Stomach smooth muscle (tissue), 2 donors: Measurements from ENCODE around the gene C1orf174.

ENCODE experiments used
- H3K27ac ChIP-seq: one replicate; pipeline ENCODE4 v1.7.0; 2013; ENCODE audit warnings: mild to moderate bottlenecking, low read length, inconsistent platforms
- H3K27me3 ChIP-seq, 2 donors: one replicate each; pipeline ENCODE4 v1.7.0; 2013; ENCODE audit warnings: low read length in 2 of 2; ENCODE audit not compliant: insufficient read depth in 2 of 2, control insufficient read depth in 1 of 2
- H3K36me3 ChIP-seq, 2 donors: one replicate each; pipeline ENCODE4 v1.7.0; 2013; ENCODE audit warnings: low read length in 2 of 2; ENCODE audit not compliant: control insufficient read depth in 2 of 2, insufficient read depth in 2 of 2
- H3K4me1 ChIP-seq: one replicate; pipeline ENCODE4 v1.7.0; 2013; ENCODE audit warnings: low read length; ENCODE audit not compliant: control insufficient read depth, insufficient read depth
- H3K4me3 ChIP-seq, 2 donors: one replicate each; pipeline ENCODE4 v1.7.0; 2013; ENCODE audit warnings: low read length in 2 of 2
- H3K9ac ChIP-seq, 2 donors: one replicate each; pipeline ENCODE4 v1.7.0; 2013; ENCODE audit warnings: low read length in 2 of 2, mild to moderate bottlenecking in 1 of 2
- H3K9me3 ChIP-seq, 2 donors: one replicate each; pipeline ENCODE4 v1.7.0; 2013; ENCODE audit warnings: low read length in 2 of 2; ENCODE audit not compliant: control insufficient read depth in 2 of 2
- donor health status: healthy.
- donor health status: Pancreatic carcinoma.

The C1orf174 gene

GRCh38 chr1:3908886-3909517 lies 8.9 kb upstream of the C1orf174 start:
- Histone ChIP-seq H3K9ac (no peak overlapping the region), H3K27ac (no peak overlapping the region), H3K27me3 (peaks cover 8 to 21% of the 10 kb centered on the region in 2 donors), H3K4me3 (no peak overlapping the region), H3K36me3 (no peaks in the 10 kb centered on the region), H3K9me3 (no peaks in the 10 kb centered on the region), H3K4me1 (no peaks in the 10 kb centered on the region)

GRCh38 chr1:3907621-3908165 lies 7.6 kb upstream of the C1orf174 start:
- Histone ChIP-seq H3K4me3 (no peak overlapping the region), H3K4me1 (peaks cover 2% of the 10 kb centered on the region), H3K9ac (no peak overlapping the region), H3K9me3 (no peaks in the 10 kb centered on the region), H3K27ac (no peak overlapping the region), H3K36me3 (no peaks in the 10 kb centered on the region), H3K27me3 (peaks cover 8 to 18% of the 10 kb centered on the region in 2 donors)

GRCh38 chr1:3907031-3907534 lies 7.0 kb upstream of the C1orf174 start:
- Histone ChIP-seq H3K9ac (no peak overlapping the region), H3K4me3 (no peak overlapping the region), H3K9me3 (no peaks in the 10 kb centered on the region), H3K36me3 (no peaks in the 10 kb centered on the region), H3K27ac (no peak overlapping the region), H3K27me3 (peaks cover 6 to 16% of the 10 kb centered on the region in 2 donors), H3K4me1 (peaks cover 2% of the 10 kb centered on the region)

DNA sequence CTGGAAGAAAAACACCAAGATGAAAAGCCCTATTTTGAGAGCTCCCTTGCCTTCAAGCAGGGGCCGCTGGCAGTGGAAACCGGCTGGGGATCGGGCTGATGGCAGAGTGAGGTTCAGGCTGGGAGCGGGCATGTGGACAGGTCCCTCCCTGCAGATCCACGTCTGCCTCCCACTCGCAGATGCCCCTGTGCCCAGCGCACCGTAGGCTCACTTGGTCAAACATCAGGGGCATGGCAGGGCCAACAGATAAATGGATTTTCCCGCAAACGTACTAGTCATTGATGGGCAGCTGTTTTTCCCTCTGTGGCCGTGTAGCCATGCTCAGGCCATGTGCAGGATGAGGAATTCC lies 6.6 kb upstream of the C1orf174 start:
- H3K9me3 ChIP-seq = no peaks in the 10 kb centered on the region

GRCh38 chr1:3905953-3906671 lies 6.0 kb upstream of the C1orf174 start:
- no peak overlapping the region for H3K27ac ChIP-seq
- H3K27me3 ChIP-seq = peaks cover 0 to 14% of the 10 kb centered on the region in 2 donors
- no peaks in the 10 kb centered on the region for H3K9me3 ChIP-seq
- H3K4me1 ChIP-seq = peaks cover 2% of the 10 kb centered on the region
- no peak overlapping the region for H3K9ac ChIP-seq
- no peak overlapping the region for H3K4me3 ChIP-seq
- no peaks in the 10 kb centered on the region for H3K36me3 ChIP-seq

More for the DNA sequence above, 6.6 kb upstream of the C1orf174 start:
- no peak overlapping the region for H3K9ac ChIP-seq
- no peaks in the 10 kb centered on the region for H3K36me3 ChIP-seq
- H3K27me3 ChIP-seq = peaks cover 1 to 16% of the 10 kb centered on the region in 2 donors
- H3K4me1 ChIP-seq = peaks cover 2% of the 10 kb centered on the region
- no peak overlapping the region for H3K4me3 ChIP-seq
- H3K27ac ChIP-seq = no peak overlapping the region

GRCh38 chr1:3905266-3905952 lies 5.3 kb upstream of the C1orf174 start:
- H3K4me1 ChIP-seq = peaks cover 2% of the 10 kb centered on the region
- peaks cover 0 to 9% of the 10 kb centered on the region in 2 donors for H3K27me3 ChIP-seq
- H3K9me3 ChIP-seq = no peaks in the 10 kb centered on the region
- H3K9ac ChIP-seq = no peak overlapping the region
- no peaks in the 10 kb centered on the region for H3K36me3 ChIP-seq
- no peak overlapping the region for H3K27ac ChIP-seq
- H3K4me3 ChIP-seq = no peak overlapping the region

- H3K4me1 ChIP-seq = peaks cover 3% of the 10 kb centered on the region
- no peaks in the 10 kb centered on the region for H3K9me3 ChIP-seq
- H3K4me3 ChIP-seq = no peak overlapping the region
- H3K27me3 ChIP-seq = peaks cover 0 to 4% of the 10 kb centered on the region in 2 donors
- H3K36me3 ChIP-seq = no peaks in the 10 kb centered on the region
- no peak overlapping the region for H3K27ac ChIP-seq
- H3K9ac ChIP-seq = no peak overlapping the region
These were observed 4.7 kb upstream of the C1orf174 start for GRCh38 chr1:3904843-3905185.

GRCh38 chr1:3904006-3904842 lies 4.2 kb upstream of the C1orf174 start:
- H3K9me3 ChIP-seq = no peaks in the 10 kb centered on the region
- peaks cover 0 to 4% of the 10 kb centered on the region in 2 donors for H3K27me3 ChIP-seq
- H3K36me3 ChIP-seq = no peaks in the 10 kb centered on the region
- H3K9ac ChIP-seq = no peak overlapping the region
- peaks cover 9% of the 10 kb centered on the region for H3K4me1 ChIP-seq
- H3K4me3 ChIP-seq = no peak overlapping the region
- H3K27ac ChIP-seq = no peak overlapping the region

DNA sequence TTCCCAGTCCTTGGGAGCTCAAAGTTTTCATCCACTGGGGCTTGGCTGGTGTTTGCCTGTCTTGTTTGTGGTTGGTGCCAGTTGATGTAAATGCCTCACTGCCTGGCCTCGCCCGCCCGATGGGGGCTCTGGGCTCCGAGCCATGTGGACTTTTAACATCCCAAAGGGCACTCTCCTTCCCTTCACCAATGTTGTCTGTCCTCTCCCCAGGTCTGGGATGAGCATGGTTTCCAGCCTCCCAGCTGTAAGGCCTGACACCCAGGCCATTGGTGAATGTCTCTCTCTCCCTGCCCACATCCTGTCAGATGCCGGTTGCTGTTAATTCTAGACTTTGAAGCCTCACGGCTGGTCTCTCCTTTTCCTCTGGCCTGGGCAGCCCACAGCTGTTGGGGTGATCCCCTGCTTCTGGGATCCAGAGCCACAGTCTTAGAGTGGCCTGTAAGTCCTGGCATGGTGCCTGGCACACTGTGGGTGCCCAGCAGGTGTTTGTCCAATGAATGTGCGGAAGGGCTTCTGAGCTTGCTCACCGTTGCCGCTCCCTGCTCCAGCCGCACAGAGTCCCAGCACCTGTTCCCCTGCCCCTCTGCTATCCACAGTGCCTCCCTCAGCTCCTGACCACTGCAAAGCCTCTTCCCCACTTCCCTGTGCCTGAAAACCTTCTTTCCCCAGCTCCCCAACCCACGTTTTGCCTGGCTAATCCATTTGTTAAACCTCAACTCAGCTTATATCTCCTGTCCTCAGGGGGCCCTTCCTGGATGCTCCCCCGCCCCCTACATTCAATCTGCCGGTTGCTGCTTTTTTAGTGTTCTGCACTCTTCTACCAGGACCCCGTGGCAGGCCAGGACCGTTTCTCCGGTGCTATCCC lies 3.3 kb upstream of the C1orf174 start:
- H3K36me3 ChIP-seq = no peaks in the 10 kb centered on the region
- peaks cover 0 to 4% of the 10 kb centered on the region in 2 donors for H3K27me3 ChIP-seq
- no peaks in the 10 kb centered on the region for H3K9me3 ChIP-seq
- peaks cover 11% of the 10 kb centered on the region for H3K4me1 ChIP-seq
- H3K9ac ChIP-seq = no peak overlapping the region
- H3K27ac ChIP-seq = no peak overlapping the region
- no peak overlapping the region for H3K4me3 ChIP-seq
